Epidermal melanocyte (primary cell): ENCODE results near the gene EAPP.
"Not testable (repeated sequence)": the region's sequence is repeated elsewhere in the genome, so short reads cannot be mapped to it uniquely, and the experiment has no call there.

ENCODE experiments used
- DNase-seq: peaks from one replicate; pipeline ENCODE4 v3.0.0; 2011; ENCODE audit warnings: low spot score; ENCODE audit not compliant: insufficient read length

The EAPP gene

GRCh38 chr14:34484726-34485125, 54.8 kb downstream of the EAPP start:
- DNase-seq: no peak

- DNase-seq: no peak
Measured at GRCh38 chr14:34482463-34482862, 57.0 kb downstream of the EAPP start.

DNA sequence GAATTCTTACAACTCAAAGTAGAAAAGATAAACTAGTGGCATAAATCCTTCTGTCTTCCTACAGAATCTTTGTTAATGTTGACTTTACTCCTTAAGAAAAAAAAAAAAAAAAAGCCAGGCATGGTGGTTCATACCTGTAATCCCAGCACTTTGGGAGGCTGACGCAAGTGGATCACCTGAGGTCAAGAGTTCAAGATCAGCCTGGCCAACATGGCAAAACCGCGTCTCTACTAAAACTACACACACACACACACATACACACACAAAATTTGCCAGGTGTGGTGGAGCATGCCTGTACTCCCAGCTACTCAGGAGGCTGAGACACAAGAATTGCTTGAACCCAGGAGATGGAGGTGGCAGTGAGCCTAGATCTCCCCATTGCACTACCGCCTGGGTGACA, 59.8 kb downstream of the EAPP start:
- DNase-seq: no peak

DNA sequence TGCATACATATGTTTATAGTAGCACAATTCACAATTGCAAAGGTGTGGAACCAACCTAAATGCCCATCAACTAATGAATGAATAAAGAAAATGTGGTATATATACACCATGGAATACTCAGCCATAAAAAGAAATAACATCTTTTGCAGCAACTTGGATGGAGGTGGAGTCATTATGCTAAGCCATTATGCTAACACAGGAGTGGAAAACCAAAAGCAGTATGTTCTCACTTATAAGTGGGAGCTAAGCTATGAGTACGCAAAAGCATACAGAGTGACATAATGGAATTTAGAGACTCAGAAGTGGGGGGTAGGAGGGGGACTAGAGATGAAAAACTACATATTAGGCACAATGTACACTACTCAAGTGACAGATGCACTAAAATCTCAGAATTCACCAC, 61.2 kb downstream of the EAPP start:
- DNase-seq: no peak

GRCh38 chr14:34476036-34476435, 63.5 kb downstream of the EAPP start:
- DNase-seq: not testable (repeated sequence)

DNA sequence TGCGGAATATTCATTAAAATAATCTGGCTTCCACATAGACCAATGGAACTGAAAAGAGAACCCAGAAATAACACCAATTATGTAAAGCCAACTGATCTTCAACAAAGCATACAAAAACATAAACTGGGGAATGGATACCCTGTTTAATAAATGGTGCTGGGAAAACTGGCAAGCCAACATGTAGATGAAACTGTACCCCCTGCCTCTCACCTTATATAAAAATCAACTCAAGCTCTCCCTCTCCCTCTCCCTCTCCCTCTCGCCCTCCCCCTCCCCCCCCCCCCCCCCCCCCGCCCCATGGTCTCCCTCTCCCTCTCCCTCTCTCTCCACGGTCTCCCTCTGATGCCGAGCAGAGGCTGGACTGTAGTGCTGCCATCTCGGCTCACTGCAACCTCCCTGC, 64.3 kb downstream of the EAPP start:
- DNase-seq: no peak

GRCh38 chr14:34474187-34474679, 65.3 kb downstream of the EAPP start:
- DNase-seq: no peak

- no peak for DNase-seq
Measured at GRCh38 chr14:34472706-34473279, 66.7 kb downstream of the EAPP start.

- DNase-seq: no peak
Measured at GRCh38 chr14:34470319-34470718, 69.2 kb downstream of the EAPP start.

DNA sequence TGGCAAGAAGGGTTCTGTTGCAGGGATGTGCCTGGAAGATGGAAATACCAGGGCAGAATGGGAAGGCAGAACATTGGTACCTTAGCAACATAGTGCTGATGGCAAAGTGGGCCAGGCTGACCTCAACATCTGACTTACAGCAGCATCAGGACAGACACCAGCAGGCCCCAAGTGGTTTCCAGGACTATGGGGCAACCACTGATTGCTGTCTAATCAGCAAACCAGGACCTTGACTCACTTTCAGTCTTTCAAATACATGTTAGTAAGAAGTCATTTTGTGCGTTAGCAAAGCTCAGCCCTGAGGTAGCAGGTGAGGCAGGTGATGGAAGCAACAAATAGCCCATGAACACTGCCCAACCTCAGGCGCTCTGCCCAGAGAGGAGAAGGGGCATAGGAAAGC, 72.8 kb downstream of the EAPP start:
- no peak for DNase-seq
